GM04504 (cell line): ENCODE results near the gene ZNF780B.
"Not testable (repeated sequence)": the region's sequence is repeated elsewhere in the genome, so short reads cannot be mapped to it uniquely, and the experiment has no call there.

Source experiments
- DNase-seq: peaks from one replicate; pipeline ENCODE4 v3.0.0-alpha.2; 2012; ENCODE audit warnings: low read depth

Gene ZNF780B

GRCh38 chr19:40038047-40038446, 18.0 kb downstream of the ZNF780B start:
- not testable (repeated sequence) for DNase-seq

GRCh38 chr19:40035996-40036395, 20.0 kb downstream of the ZNF780B start:
- no peak for DNase-seq

GRCh38 chr19:40033989-40034560, 22.0 kb downstream of the ZNF780B start:
- DNase-seq, result no peak

- DNase-seq, result no peak
Measured at GRCh38 chr19:40026597-40026970, 29.4 kb downstream of the ZNF780B start.

- no peak for DNase-seq
Measured at GRCh38 chr19:40025938-40026596, 30.0 kb downstream of the ZNF780B start.

- DNase-seq, result no peak
Measured at GRCh38 chr19:40023969-40024368, 32.1 kb downstream of the ZNF780B start.

- no peak for DNase-seq
Measured at GRCh38 chr19:40013991-40014390, 42.0 kb downstream of the ZNF780B start.

GRCh38 chr19:40009674-40010073, 46.4 kb downstream of the ZNF780B start:
- no peak for DNase-seq

GRCh38 chr19:40006273-40006691, 49.7 kb downstream of the ZNF780B start:
- DNase-seq, result peak; percentile 53

- DNase-seq, result no peak
Measured at GRCh38 chr19:40005691-40006272, 50.2 kb downstream of the ZNF780B start.

- no peak for DNase-seq
Measured at GRCh38 chr19:39998501-39998900, 57.5 kb downstream of the ZNF780B start.

GRCh38 chr19:39997638-39998216, 58.3 kb downstream of the ZNF780B start:
- DNase-seq, result no peak

GRCh38 chr19:39996811-39997637, 59.0 kb downstream of the ZNF780B start, which contains the start of gene ZNF546:
TSS of gene ZNF546 (plus strand) at chr19:39997060. CDS start at chr19:39998327, 1,267 bp downstream.
- DNase-seq, result peak; percentile 66

GRCh38 chr19:39996218-39996810, 59.7 kb downstream of the ZNF780B start:
- DNase-seq, result peak; percentile 13

- DNase-seq, result no peak
Measured at GRCh38 chr19:39995794-39996193, 60.2 kb downstream of the ZNF780B start.

- no peak for DNase-seq
Measured at GRCh38 chr19:39994361-39994760, 61.7 kb downstream of the ZNF780B start.

- no peak for DNase-seq
Measured at GRCh38 chr19:39993605-39994004, 62.4 kb downstream of the ZNF780B start.

GRCh38 chr19:39987596-39987995, 68.4 kb downstream of the ZNF780B start:
- DNase-seq, result no peak

- DNase-seq, result no peak
Measured at GRCh38 chr19:39987167-39987566, 68.9 kb downstream of the ZNF780B start.

- no peak for DNase-seq
Measured at GRCh38 chr19:39986643-39987042, 69.4 kb downstream of the ZNF780B start.

- DNase-seq, result no peak
Measured at GRCh38 chr19:39983695-39984300, 72.2 kb downstream of the ZNF780B start.
